GM19397 (cell line): ENCODE measurements around the gene HUNK.

Experiments used
- ATAC-seq: cut with Tn5 transposase; IDR thresholded peaks from one replicate; pipeline ENCODE4 v1.9.1; 2021; ENCODE audit warnings: mild to moderate bottlenecking, moderate library complexity; ENCODE audit not compliant: unreplicated experiment

The HUNK gene

GRCh38 chr21:31895077-31895835 lies 22.4 kb downstream of the HUNK start:
- ATAC-seq = no peak

- ATAC-seq = no peak
Measured at GRCh38 chr21:31896019-31896418, 23.2 kb downstream of the HUNK start.

GRCh38 chr21:31897311-31897710 lies 24.5 kb downstream of the HUNK start:
- no peak for ATAC-seq

- ATAC-seq = no peak
Measured at GRCh38 chr21:31898933-31899630, 26.3 kb downstream of the HUNK start.

- ATAC-seq = no peak
Measured at GRCh38 chr21:31900121-31900895, 27.5 kb downstream of the HUNK start.

- no peak for ATAC-seq
Measured at GRCh38 chr21:31901315-31901714, 28.5 kb downstream of the HUNK start.

- ATAC-seq = no peak
Measured at GRCh38 chr21:31902438-31902837, 29.6 kb downstream of the HUNK start.

- no peak for ATAC-seq
Measured at GRCh38 chr21:31903896-31904295, 31.1 kb downstream of the HUNK start.

- ATAC-seq = no peak
Measured at GRCh38 chr21:31905503-31906451, 33.0 kb downstream of the HUNK start.

- ATAC-seq = no peak
Measured at GRCh38 chr21:31908106-31909031, 35.5 kb downstream of the HUNK start.

- ATAC-seq = no peak
Measured at GRCh38 chr21:31909153-31910073, 36.6 kb downstream of the HUNK start.

- ATAC-seq = no peak
Measured at GRCh38 chr21:31910074-31910470, 37.3 kb downstream of the HUNK start.

GRCh38 chr21:31911138-31911907 lies 38.5 kb downstream of the HUNK start:
- ATAC-seq = no peak

GRCh38 chr21:31912501-31912900 lies 39.7 kb downstream of the HUNK start:
- ATAC-seq = no peak

- ATAC-seq = no peak
Measured at GRCh38 chr21:31913182-31913608, 40.4 kb downstream of the HUNK start.

GRCh38 chr21:31914472-31914871 lies 41.7 kb downstream of the HUNK start:
- no peak for ATAC-seq

- ATAC-seq = no peak
Measured at GRCh38 chr21:31915566-31915965, 42.7 kb downstream of the HUNK start.

GRCh38 chr21:31917108-31917507 lies 44.3 kb downstream of the HUNK start:
- no peak for ATAC-seq
